CD4-positive, alpha-beta memory T cell (primary cell): ENCODE measurements around the gene BUD13. TPM values are rescaled to one million over a fixed set of nuclear protein-coding genes. Genes with fewer than 3 reads are reported as not detected.

Experiments used
- CTCF ChIA-PET: fragments of 350-600 bp; sonication (Branson Sonifier 250); formaldehyde crosslinking; loops from one replicate; lab custom pipeline; 2021; ENCODE audit warnings: inconsistent platforms; ENCODE audit not compliant: partially characterized antibody; lab: Charles Lee
- POLR2A ChIA-PET: fragments of 350-600 bp; sonication (Branson Sonifier 250); formaldehyde crosslinking; loops from one replicate; lab custom pipeline; 2021; ENCODE audit not compliant: partially characterized antibody; lab: Charles Lee
- DNase-seq, 5 donors: peaks; one replicate each; pipeline versions ENCODE4 v3.0.0 to v3.0.0-alpha.2; 2020 to 2022; ENCODE audit warnings: mixed read lengths in 1 of 5
- H3K27ac ChIP-seq: one replicate; pipeline ENCODE4 v1.7.0; 2013; ENCODE audit warnings: low read depth, low read length
- H3K27me3 ChIP-seq: 2 replicates; pipeline ENCODE4 v1.7.0; 2013; ENCODE audit warnings: mild to moderate bottlenecking, low read length, moderate library complexity; ENCODE audit not compliant: insufficient read depth
- H3K36me3 ChIP-seq: 2 replicates; pipeline ENCODE4 v1.7.0; 2013; ENCODE audit warnings: mild to moderate bottlenecking, low read length, moderate library complexity; ENCODE audit not compliant: insufficient read depth
- H3K4me1 ChIP-seq: 2 replicates; pipeline ENCODE4 v1.7.0; 2013; ENCODE audit warnings: mild to moderate bottlenecking, low read length, moderate library complexity; ENCODE audit not compliant: insufficient read depth
- H3K4me3 ChIP-seq, 2 donors: one replicate each; pipeline ENCODE4 v1.7.0; 2013; ENCODE audit warnings: low read length in 2 of 2, mild to moderate bottlenecking in 1 of 2
- H3K9me3 ChIP-seq, 2 donors: one replicate each; pipeline ENCODE4 v1.7.0; 2013; ENCODE audit warnings: low read length in 2 of 2, control low read depth in 1 of 2; ENCODE audit not compliant: control insufficient read depth in 1 of 2
- H3K27ac Mint-ChIP-seq, 7 donors: one replicate each; pipeline ENCODE4 v1.8.0; 2020 to 2021; ENCODE audit warnings: mixed read lengths in 7 of 7, mild to moderate bottlenecking in 6 of 7, inconsistent platforms in 3 of 7, moderate library complexity in 3 of 7
- H3K27me3 Mint-ChIP-seq, 2 donors: one replicate each; pipeline ENCODE4 v1.8.0; 2020 to 2021; ENCODE audit warnings: mixed read lengths in 2 of 2
- H3K36me3 Mint-ChIP-seq, 2 donors: one replicate each; pipeline ENCODE4 v1.8.0; 2020 to 2021; ENCODE audit warnings: mixed read lengths in 2 of 2, inconsistent platforms in 1 of 2, mild to moderate bottlenecking in 1 of 2
- H3K4me1 Mint-ChIP-seq, 4 donors: one replicate each; pipeline ENCODE4 v1.8.0; 2020 to 2021; ENCODE audit warnings: mixed read lengths in 4 of 4, mild to moderate bottlenecking in 1 of 4
- H3K4me3 Mint-ChIP-seq, 8 donors: one replicate each; pipeline ENCODE4 v1.8.0; 2020 to 2021; ENCODE audit warnings: mixed read lengths in 8 of 8, mild to moderate bottlenecking in 7 of 8, moderate library complexity in 6 of 8, inconsistent platforms in 3 of 8
- H3K9me3 Mint-ChIP-seq, 8 donors: one replicate each; pipeline ENCODE4 v1.8.0; 2020 to 2021; ENCODE audit warnings: mixed read lengths in 8 of 8, mild to moderate bottlenecking in 5 of 8, inconsistent platforms in 3 of 8, moderate library complexity in 1 of 8
- intact Hi-C: fragments of 100-400 bp; cut with micrococcal nuclease; formaldehyde crosslinking; loops from one replicate; pipeline ENCODE4 v1.15.1; 2023
- polyA plus RNA-seq, 2 donors: library from polyadenylated mRNA; unstranded; fragments of 300-500 nt; fragmentation: Illumina TruSeq; gene quantifications; one replicate each; pipeline ENCODE4 v1.2.3, GENCODE V29; 2021
- total RNA-seq, 2 experiments: library from RNA; stranded (reverse); gene quantifications; one replicate each; pipeline ENCODE4 v1.2.3, GENCODE V29; 2021

The BUD13 gene
- total and polyA plus RNA-seq, 4 experiments from 2014 or later, result 2.3 to 23.1 (median 20.3) TPM

DNA sequence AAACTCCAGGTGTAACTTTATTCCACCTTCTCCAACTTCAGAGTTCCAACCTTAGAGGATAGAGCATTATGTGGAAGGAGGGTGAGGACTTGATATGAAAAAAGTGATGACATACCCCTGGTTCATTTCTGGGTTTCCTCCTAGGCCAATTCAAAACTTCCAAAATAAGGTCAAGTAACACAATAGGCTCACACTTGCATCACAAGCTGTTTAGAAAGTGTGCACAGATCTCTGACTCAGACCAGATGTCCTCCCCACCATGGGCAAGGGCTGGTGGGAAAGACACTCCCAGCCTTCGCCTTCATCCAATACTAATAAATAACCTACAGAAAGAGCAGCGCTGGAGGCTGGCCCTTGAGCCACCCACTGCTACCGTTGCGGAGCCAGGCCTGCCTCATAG lies 5.8 kb upstream of the BUD13 start:
- Histone ChIP-seq H3K4me1 (peaks cover 20% of the 10 kb centered on the region), H3K4me3 (no peak overlapping the region), H3K9me3 (no peaks in the 10 kb centered on the region), H3K36me3 (peaks cover 54% of the 10 kb centered on the region), H3K27me3 (no peaks in the 10 kb centered on the region), H3K27ac (no peak overlapping the region)
- intact Hi-C loops, result no loop called here
- Mint-ChIP-seq H3K27me3 (no peaks in the 10 kb centered on the region), H3K27ac (peak overlapping the region in 3 of 7 donors; percentile 42 to 77 (median 47)), H3K36me3 (peaks cover 53 to 73% of the 10 kb centered on the region in 2 donors), H3K4me1 (peaks cover 19 to 38% (median 20%) of the 10 kb centered on the region in 4 donors), H3K9me3 (no peaks in the 10 kb centered on the region), H3K4me3 (no peak overlapping the region)
- ChIA-PET CTCF (no interaction called here), POLR2A (no interaction called here)
- no peak for DNase-seq

DNA sequence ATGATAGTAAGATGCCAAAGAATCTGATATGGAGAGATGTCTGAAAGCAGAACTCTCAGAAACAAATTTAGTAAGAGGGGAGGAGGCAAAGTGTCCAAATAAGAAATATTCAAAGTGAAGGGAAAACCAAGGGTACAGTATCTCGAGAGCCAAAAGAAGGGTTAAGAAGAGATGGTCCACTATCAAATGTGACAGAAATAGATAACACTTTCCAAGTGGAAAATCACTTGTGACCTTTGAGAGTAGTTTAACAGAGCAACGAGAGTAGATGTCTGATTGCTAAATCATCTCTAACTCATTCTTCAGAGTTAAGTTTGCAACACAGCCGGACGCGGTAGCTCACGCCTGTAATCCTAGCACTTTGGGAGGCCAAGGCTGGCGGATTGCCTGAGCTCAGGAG lies 4.3 kb upstream of the BUD13 start:
- Histone ChIP-seq H3K9me3 (no peaks in the 10 kb centered on the region), H3K4me3 (no peak overlapping the region), H3K27ac (no peak overlapping the region), H3K36me3 (peaks cover 39% of the 10 kb centered on the region), H3K27me3 (no peaks in the 10 kb centered on the region), H3K4me1 (peaks cover 10% of the 10 kb centered on the region)
- intact Hi-C loops, result no loop called here
- DNase-seq, result no peak
- Mint-ChIP-seq H3K36me3 (peaks cover 41 to 68% of the 10 kb centered on the region in 2 donors), H3K4me1 (peaks cover 13 to 33% (median 19%) of the 10 kb centered on the region in 4 donors), H3K4me3 (no peak overlapping the region), H3K27ac (peak overlapping the region in 5 of 7 donors; percentile 11 to 82 (median 25)), H3K9me3 (peaks cover 0 to 5% (median 0%) of the 10 kb centered on the region in 8 donors), H3K27me3 (no peaks in the 10 kb centered on the region)
- ChIA-PET POLR2A (interaction anchor here (1.1 kb wide), 1 partner anchor 59 kb away, joined by 4 read pairs; no protein-coding TSS in a partner anchor), CTCF (interaction anchor here (1.4 kb wide), 1 partner anchor 10 kb away, joined by 5 read pairs; the partner anchor contains the start of gene ZPR1)

DNA sequence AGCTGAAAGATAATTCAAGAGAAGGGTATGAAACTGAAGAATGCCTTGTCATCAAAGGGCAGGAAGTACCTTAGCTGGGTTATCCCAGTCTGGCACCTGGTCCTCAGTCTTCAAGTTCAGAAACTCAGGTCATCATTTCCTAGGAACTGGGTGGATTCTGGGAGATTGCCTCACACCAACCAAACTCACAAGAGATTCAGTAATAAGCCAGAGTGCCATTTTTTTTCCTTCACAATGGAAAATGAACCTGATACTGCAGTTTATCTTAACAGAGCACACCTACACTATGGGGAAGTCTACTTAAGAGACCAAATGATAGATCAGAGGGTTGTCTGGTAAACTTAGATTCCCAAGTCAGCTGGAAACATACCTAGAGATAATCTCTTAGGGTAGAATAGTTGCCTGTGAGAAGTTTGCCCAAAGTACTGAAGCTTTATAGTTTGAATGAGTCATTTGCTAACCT lies 3.8 kb upstream of the BUD13 start:
- Mint-ChIP-seq H3K36me3 (peaks cover 40 to 63% of the 10 kb centered on the region in 2 donors), H3K27me3 (no peaks in the 10 kb centered on the region), H3K4me3 (no peak overlapping the region), H3K4me1 (peaks cover 17 to 38% (median 23%) of the 10 kb centered on the region in 4 donors), H3K27ac (peak overlapping the region in 4 of 7 donors; percentile 13 to 82 (median 20)), H3K9me3 (peaks cover 0 to 5% (median 0%) of the 10 kb centered on the region in 8 donors)
- Histone ChIP-seq H3K36me3 (peaks cover 37% of the 10 kb centered on the region), H3K27ac (no peak overlapping the region), H3K27me3 (no peaks in the 10 kb centered on the region), H3K9me3 (no peaks in the 10 kb centered on the region), H3K4me3 (no peak overlapping the region), H3K4me1 (peaks cover 15% of the 10 kb centered on the region)
- POLR2A ChIA-PET, result interaction anchor here (7.7 kb wide), 1 partner anchor 9 kb away, joined by 100 read pairs; the partner anchor contains the start of gene ZPR1
- CTCF ChIA-PET, result interaction anchor here (1.4 kb wide), 1 partner anchor 11 kb away, joined by 5 read pairs; the partner anchor contains the start of gene ZPR1
- intact Hi-C loops, result no loop called here
- DNase-seq, result no peak

DNA sequence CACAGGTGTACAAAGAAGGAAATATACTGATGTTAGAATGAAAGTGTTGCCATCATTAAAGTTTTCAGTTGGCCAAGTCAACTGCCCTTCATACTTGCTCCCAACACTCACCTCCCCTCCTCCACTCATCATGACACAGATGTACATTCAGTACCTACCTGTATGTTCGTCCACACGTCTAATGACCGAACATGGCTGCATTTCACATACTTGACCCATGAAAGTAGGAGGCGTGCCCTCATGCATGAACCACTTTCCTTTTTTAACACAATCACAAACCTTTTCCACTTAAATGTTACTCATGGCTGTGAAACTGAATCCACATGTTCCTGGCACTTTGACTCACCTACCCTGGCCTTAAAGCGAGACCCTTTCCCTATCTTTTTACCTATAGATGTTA lies 3.2 kb upstream of the BUD13 start:
- CTCF ChIA-PET, result interaction anchor here (1.4 to 7.3 kb wide), 3 partner anchors 11 to 61 kb away, joined by 4 to 46 read pairs (median 5); partner anchors contain the start of genes APOA1, APOA5 and ZPR1
- POLR2A ChIA-PET, result interaction anchor here (7.7 kb wide), 1 partner anchor 10 kb away, joined by 100 read pairs; the partner anchor contains the start of gene ZPR1
- intact Hi-C loops, result no loop called here
- Histone ChIP-seq H3K4me3 (no peak overlapping the region), H3K27me3 (no peaks in the 10 kb centered on the region), H3K4me1 (peaks cover 21% of the 10 kb centered on the region), H3K36me3 (peaks cover 32% of the 10 kb centered on the region), H3K27ac (no peak overlapping the region), H3K9me3 (no peaks in the 10 kb centered on the region)
- H3K9me3 Mint-ChIP-seq, result peaks cover 0 to 5% (median 0%) of the 10 kb centered on the region in 8 donors
- H3K27ac Mint-ChIP-seq, result peak overlapping the region in 4 of 7 donors; percentile 17 to 82 (median 46)
- no peak for DNase-seq
- no peaks in the 10 kb centered on the region for H3K27me3 Mint-ChIP-seq
- peaks cover 20 to 38% (median 27%) of the 10 kb centered on the region in 4 donors for H3K4me1 Mint-ChIP-seq
- peaks cover 34 to 60% of the 10 kb centered on the region in 2 donors for H3K36me3 Mint-ChIP-seq
- H3K4me3 Mint-ChIP-seq, result peak overlapping the region in 2 of 8 donors; percentile 3 to 54

DNA sequence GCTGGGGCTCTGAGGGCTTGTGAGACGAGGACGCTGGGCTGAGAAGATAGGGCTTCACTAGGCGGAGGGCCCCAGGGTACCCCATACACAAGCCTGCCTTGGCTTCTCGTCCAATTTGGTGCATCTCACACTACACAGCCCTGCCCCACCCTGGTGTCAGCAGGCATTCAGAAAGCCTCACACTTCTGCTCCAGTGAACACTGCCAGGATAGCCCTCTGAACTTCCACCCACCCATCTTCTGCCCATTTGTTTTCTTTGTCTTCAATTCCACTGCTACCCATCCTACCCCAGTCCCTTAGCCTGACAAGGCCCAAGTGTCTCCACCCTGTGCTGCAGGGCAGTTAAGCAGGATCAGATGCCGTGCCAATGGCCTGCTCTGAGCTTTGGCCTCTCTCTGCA lies 1.9 kb upstream of the BUD13 start:
- Mint-ChIP-seq H3K4me1 (peaks cover 24 to 39% (median 31%) of the 10 kb centered on the region in 4 donors), H3K9me3 (peaks cover 0 to 5% (median 0%) of the 10 kb centered on the region in 8 donors), H3K4me3 (no peak overlapping the region), H3K27me3 (no peaks in the 10 kb centered on the region), H3K27ac (peak overlapping the region in 5 of 7 donors; percentile 2 to 94 (median 76)), H3K36me3 (peaks cover 29 to 55% of the 10 kb centered on the region in 2 donors)
- H3K4me1 ChIP-seq, result peaks cover 24% of the 10 kb centered on the region
- intact Hi-C loops, result loop anchor here (5.0 kb wide), 3 partner anchors 78 to 403 kb away; partner anchors contain the start of genes SIDT2 and SIK3
- H3K27me3 ChIP-seq, result no peaks in the 10 kb centered on the region
- H3K4me3 ChIP-seq, result no peak overlapping the region
- ChIA-PET POLR2A (interaction anchor here (0.9 to 7.7 kb wide), 3 partner anchors 11 to 457 kb away, joined by 3 to 100 read pairs (median 5); partner anchors contain the start of genes PCSK7 and ZPR1), CTCF (interaction anchor here (1.4 to 7.3 kb wide), 4 partner anchors 13 to 63 kb away, joined by 4 to 46 read pairs (median 8); partner anchors contain the start of genes APOA1, APOA5 and ZPR1)
- DNase-seq, result no peak
- no peak overlapping the region for H3K27ac ChIP-seq
- H3K36me3 ChIP-seq, result peaks cover 22% of the 10 kb centered on the region
- H3K9me3 ChIP-seq, result no peaks in the 10 kb centered on the region

DNA sequence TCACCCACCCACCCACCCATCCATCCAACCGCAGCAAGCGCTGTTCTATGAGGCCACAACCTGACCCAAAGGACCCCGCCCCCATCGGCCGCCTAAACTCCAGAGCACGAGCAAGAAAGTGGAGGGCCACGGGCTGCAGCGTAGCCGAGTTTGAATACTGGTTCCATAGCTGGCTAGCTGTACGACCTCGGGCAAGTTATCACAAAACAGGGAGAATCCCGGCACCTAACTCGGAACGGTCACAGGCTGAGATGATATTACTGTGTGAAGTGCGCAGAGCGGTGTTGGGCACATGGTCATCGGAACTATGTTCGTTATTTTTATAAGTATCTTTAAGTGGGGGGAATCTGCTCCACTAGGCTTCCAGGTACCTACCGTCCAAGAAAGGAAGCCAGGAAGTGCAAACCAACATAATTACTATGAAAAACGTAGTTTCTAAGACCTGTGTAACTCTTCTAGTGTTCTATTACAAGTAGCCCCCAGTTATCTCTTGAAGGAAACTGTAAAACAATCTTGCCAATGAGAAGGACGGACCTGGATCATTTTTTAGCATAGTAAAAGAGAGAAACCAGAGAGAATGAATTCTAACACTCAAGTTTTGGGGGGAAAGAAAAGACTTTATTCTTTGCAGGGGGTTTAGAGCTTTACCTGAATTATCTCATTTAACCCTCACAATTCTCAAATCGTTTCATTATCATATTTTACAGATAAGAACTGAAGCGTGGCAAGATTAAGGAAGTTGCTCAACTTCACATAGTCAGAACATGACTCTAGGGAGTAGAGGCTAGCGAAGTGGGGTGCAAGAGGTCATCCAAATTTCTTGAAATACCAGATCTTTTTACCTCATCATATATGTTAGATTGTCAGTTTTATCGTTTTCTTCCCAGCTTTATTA lies 663 bp upstream of the BUD13 start:
- H3K27ac ChIP-seq, result peak overlapping the region; percentile 94
- H3K36me3 Mint-ChIP-seq, result peaks cover 24 to 50% of the 10 kb centered on the region in 2 donors
- H3K27me3 ChIP-seq, result no peaks in the 10 kb centered on the region
- H3K4me3 Mint-ChIP-seq, result peak overlapping the region; percentile 97 to 100 (median 98)
- peaks cover 24% of the 10 kb centered on the region for H3K4me1 ChIP-seq
- H3K4me1 Mint-ChIP-seq, result peaks cover 27 to 47% (median 35%) of the 10 kb centered on the region in 4 donors
- H3K27ac Mint-ChIP-seq, result peak overlapping the region; percentile 94 to 99 (median 98)
- DNase-seq, result no peak
- peak overlapping the region; percentile 25 to 71 for H3K4me3 ChIP-seq
- POLR2A ChIA-PET, result interaction anchor here (0.5 to 7.7 kb wide), 14 partner anchors 9 to 507 kb away, joined by 3 to 100 read pairs (median 4); partner anchors contain the start of genes APOA5, PAFAH1B2, PCSK7 and SIDT2
- intact Hi-C loops, result loop anchor here (1.0 to 5.0 kb wide), 6 partner anchors 15 to 457 kb away; partner anchors contain the start of genes SIDT2, SIK3 and ZPR1
- no peaks in the 10 kb centered on the region for H3K9me3 ChIP-seq
- no peaks in the 10 kb centered on the region for H3K27me3 Mint-ChIP-seq
- H3K9me3 Mint-ChIP-seq, result peaks cover 0 to 5% (median 0%) of the 10 kb centered on the region in 8 donors
- H3K36me3 ChIP-seq, result peaks cover 10% of the 10 kb centered on the region
- CTCF ChIA-PET, result interaction anchor here (0.6 to 7.3 kb wide), 4 partner anchors 14 to 332 kb away, joined by 3 to 46 read pairs (median 8); partner anchors contain the start of genes APOA5 and ZPR1
